Activated CD4-positive, alpha-beta T cell treated with anti-CD3 and anti-CD28 coated beads, Interleukin-2, amount 50 U/mL, for 24 hours (primary cell): ENCODE data around the gene CNOT1.

Experiments used
- DNase-seq, 2 donors: peaks; one replicate each; pipeline ENCODE4 v3.0.0-alpha.2; 2020; ENCODE audit warnings: low read depth in 1 of 2, low spot score in 1 of 2

CNOT1 gene

DNA sequence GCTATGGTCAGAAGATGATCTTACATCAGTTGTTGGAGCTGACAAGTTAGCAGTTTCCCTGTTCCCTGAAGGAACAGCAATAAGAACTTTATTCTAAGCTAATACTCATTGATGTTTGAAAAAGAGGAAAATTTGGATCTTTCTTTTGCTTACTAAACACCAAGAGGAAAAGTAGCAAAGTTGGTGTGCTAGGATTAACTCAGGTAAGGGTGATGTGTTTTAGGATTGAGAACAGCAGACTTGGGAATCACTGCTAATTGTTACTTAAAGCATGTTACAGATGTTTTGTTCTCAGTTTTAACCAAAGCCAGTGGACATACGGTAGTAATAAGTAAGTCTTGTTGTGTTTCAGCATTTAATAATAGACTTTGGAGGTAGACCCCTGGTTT is 110.7 kb downstream of the CNOT1 start:
- no peak for DNase-seq

DNA sequence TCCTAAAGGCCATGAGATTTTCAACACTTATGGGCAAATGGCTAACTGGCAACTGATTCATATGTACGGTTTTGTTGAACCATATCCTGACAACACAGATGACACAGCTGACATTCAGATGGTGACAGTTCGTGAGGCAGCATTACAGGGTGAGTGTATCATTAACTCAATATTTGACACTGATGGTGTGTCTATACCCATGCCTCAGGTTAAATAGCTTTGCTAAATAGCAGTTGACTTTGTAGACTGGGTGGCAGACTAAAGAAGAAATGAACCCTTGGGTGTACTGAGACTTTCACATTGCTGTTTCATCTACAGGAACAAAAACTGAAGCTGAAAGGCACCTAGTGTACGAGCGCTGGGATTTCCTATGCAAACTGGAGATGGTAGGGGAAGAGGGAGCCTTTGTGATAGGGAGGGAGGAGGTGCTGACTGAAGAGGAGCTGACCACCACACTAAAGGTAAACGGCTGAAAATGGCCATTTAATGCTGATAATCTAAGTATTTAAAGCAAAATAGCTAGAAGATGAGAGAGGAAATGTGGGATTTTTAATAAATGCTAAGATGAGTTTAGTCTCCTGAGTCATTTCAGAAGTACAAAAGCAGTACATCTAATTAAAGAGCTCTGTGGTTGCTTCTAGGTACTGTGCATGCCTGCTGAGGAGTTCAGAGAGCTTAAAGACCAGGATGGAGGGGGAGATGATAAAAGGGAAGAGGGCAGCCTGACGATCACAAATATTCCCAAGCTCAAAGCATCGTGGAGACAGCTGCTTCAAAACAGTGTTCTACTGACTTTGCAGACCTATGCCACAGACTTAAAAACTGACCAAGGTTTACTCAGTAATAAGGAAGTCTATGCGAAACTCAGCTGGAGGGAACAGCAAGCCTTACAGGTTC is 111.3 kb downstream of the CNOT1 start:
- DNase-seq = no peak

GRCh38 chr16:58516768-58517107 is 112.9 kb downstream of the CNOT1 start:
- no peak for DNase-seq

- no peak for DNase-seq
Measured at GRCh38 chr16:58515871-58516767, 113.5 kb downstream of the CNOT1 start.

- DNase-seq = peak; percentile 62 to 69
Measured at GRCh38 chr16:58515125-58515870, 114.3 kb downstream of the CNOT1 start, which contains the start of gene SETD6. SETD6 (plus strand) TSS chr16:58515517; CDS start chr16:58515538, 21 bp downstream.

DNA sequence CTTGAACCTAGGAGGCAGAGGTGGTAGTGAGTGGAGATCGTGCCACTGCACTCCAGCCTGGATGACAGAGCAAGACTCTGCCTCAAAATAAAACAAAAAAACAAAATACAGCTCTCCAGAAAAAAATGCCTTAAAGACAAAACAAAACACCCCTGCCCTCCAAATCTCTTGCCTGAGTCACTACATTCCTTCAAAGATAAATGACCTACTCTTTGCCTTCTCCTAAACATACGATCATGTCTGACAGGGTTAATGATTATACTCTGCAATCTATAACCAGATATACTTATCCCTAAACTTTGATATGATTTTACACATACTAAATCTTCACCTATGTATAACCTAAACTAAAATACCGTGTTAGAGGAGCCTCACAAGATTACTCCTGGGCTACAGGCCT is 115.8 kb downstream of the CNOT1 start:
- no peak for DNase-seq

DNA sequence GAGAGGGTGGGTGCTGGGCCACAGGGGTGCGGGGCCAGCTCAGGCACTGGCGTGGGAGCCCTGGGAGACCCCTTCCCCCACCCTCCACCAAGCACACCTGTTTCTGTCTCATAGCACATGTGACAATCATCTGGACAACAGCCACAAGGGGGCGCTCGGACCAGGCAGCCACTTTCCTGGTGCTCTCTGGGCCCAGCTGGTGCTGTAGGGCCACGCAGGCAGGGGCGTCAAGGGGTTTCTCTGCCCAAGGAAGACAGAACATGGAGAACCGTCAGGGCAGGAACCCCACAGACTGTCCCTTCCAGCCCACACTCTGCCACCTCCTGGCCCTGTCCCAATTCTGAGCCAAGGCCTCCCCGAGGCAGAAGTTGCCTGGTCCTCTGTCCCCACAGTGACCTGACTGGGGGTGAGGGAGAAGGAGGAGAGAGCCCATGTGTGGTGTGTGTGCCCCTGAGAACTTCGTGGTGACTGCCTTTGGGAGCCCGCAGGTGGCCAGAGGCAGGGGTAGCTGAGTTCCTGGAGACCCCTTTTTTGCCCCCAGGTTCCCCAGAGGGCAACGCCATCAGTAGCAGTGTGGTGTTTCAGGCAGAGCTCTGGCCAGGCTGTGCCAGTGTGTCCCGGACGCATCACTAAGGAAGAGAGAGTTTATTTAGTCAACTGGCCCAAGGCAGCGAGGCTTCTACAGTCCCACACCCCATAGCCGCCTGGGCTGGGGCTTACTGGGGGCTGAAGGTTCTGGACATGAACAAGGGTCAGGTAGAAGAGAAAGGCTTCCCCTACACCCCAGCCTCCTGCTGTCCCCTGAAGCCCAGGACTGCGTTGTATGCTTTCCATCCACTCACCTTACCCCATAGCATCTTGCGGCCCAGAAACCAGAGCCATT is 117.5 kb downstream of the CNOT1 start:
- DNase-seq = peak; percentile 81

DNA sequence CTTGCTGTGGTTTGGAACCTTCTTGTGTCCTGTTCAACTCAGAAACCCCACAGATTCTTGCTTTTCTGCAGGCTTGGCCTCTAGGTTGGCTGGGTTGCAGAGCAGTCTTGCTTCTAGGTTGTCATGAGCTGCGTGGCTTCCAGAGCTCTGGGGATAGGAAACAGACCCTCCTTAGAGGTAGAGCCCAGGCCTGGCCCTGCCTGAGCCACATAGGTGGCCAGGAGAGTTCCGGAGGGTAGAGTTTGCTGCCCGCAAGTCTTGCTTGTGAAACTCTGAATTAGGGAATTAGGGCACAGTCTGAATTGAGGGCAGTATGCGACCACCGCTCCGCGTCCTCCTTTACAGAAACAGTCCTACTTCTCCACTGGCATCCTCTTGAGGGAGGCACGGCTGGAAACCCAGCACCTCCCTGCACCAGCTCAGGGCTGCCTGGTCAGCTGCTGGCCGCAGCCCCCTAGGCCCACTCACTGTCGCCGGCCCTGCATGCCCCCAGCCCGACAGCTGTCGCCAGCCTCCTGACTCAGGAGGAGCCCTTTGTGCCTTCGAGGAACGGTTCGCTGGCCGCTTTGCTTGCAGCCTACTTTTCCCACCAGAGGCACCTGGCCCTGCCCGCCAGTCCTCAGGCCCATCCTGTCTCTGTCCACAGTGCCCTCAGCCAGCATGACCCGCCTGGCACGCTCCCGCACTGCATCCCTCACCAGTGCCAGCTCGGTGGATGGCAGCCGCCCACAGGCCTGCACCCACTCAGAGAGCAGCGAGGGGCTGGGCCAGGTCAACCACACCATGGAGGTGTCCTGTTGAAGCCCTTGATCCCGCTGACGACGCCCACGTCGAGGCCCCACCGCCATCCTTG is 118.6 kb downstream of the CNOT1 start:
- DNase-seq = no peak

- DNase-seq = no peak
Measured at GRCh38 chr16:58510097-58510775, 119.4 kb downstream of the CNOT1 start.

DNA sequence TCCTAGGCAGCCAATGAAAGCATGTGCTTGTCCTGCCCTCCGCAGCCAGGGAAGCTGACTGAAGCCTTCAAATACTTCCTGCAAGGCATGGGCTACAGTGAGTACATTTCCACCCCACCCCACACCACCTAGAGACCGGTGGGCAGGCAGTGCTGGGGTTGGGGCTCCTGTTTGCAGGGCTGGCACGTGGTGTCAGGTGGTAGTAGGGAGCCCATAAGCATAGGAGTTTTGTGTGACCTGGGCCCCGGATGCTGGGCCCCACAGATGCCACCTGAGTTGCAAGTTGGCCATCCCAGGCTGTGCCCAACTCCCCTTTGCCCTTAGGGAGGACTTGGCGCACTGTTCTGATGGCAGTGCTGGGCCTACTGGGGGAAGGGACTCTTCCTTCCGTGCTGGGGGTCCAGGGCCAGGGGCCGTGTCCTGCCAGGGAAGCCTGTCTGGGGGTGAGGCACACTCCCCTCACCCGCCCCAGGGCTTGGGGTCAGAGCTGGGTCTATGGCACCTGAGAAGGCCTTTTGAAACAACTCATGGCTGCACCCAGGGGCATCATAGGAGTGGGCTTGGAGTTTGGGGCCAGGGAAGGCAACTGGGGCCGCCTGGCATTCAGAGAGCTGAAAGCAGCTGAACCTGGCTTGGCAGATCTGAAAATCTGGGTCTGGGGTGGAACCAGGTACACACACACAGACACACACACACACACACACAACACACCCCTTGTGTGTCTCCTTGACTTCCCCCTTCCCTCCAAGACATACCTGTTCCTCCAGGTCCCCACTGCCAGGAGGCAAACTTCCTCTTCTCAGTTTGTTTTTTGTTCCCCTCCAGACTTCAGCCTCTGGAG is 120.2 kb downstream of the CNOT1 start:
- no peak for DNase-seq

DNA sequence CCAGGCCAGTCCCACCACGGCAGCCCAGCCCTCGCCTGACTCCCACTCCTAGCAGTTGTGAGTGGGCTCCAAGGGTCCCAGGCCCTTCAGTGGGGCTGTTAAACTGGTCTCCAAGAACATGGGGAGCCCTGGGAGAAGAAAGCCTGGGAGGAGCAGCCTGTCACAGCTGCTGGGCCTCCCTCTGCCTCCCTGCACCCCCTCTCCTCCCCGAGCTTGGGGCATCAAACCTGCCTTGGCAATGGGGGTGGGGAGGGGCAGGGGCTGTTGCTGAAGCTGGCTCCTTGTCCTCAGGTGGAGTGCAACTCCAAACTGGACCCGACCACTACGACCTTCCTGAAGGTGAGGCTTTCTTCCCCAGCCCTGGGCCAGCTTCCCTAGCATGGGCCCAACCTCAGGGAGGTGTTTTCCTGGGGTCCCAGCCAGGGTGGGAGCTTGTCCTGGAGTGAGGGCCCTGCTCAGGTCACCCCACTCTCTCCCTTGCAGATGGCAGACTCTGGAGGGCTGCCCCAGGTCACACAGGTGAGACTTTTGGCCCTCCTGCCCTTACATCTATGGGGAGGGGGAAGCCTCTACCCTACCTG is 120.9 kb downstream of the CNOT1 start:
- no peak for DNase-seq

DNA sequence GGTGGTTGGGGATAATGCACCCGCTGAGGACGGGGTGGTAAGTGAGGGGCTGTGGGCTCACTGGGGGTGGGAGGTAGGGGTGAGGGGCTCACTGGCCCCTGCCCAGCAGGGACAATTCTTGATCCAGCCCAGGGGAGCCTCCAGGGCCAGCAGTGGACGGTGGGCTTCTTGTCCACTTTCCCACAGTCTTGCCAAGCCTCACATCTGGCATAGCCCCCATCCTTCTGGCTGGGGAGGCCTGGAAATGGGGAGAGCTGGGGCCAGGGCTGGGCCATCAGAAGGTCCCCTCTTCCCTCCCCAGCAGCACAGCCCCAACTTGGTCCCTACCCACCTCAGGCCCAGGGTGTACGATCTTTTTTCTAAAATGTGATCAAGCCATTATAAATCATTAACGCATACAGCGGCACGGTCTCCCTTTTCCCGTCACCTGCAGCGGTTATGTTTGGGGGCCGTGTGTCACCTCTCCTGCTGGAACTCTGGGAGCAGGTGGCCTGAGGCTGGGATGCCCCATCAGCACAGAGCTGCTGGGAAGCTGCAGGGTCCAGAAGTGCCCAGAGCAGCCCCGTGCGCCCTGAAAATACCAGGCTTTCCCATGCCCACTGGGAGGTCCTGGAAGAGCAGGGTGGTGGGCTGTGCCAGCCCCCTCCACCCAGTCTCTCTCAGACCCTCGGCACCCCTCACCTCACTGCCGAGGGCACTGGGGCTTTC is 121.5 kb downstream of the CNOT1 start:
- DNase-seq = no peak

- no peak for DNase-seq
Measured at GRCh38 chr16:58507195-58507962, 122.2 kb downstream of the CNOT1 start.

DNA sequence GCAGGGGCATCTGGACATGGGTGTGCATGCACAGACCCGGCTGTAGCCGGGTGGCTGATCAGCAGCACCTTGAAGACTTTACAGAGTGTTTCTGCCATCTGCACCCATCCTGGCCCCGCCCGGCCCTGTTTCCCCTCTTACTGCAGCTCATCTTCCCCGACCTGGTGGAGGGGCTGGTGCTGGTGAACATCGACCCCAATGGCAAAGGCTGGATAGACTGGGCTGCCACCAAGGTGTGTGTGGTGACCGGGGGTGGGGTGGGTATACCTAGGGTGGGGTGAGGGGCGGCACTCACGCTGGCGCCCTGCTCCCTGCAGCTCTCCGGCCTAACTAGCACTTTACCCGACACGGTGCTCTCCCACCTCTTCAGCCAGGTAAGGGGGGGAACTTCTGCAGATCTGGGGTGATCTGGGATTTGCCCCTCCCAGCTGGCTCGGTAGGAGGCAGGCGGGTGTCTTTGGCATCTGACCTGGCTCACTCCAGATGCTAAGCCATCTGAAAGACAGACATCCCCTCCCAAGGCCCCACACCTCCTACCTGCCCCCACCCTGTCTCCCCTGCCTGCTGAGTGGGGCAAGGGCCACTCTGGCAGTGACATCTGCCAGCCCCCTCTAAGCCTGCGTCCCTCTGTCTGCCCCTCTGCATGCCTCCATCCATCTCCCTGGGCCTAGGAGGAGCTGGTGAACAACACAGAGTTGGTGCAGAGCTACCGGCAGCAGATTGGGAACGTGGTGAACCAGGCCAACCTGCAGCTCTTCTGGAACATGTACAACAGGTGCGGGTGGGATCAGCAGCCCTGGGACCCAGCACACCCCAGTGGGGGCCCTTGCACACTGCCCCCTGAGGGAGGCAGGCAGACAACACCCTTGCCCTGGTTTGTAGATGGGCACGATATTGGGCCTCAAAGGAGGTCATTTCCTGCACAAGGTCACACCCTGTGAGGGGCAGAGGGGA is 123.1 kb downstream of the CNOT1 start:
- no peak for DNase-seq
